Measurements from ENCODE around the gene CLEC14A.

CLEC14A gene

GRCh38 chr14:38225946-38226345 lies 29.9 kb downstream of the CLEC14A start:
- Histone ChIP-seq H3K27me3 (ENCODE audit: low read depth) (no peaks in the 10 kb centered on the region), H3K9me3 (no peaks in the 10 kb centered on the region), H3K36me3 (replicated peaks) (no peaks in the 10 kb centered on the region), H3K4me1 (no peaks in the 10 kb centered on the region), H3K4me3 (no peak overlapping the region)
- in situ Hi-C loops (cut with MboI; ENCODE audit: low sequenced_read_pairs) = no loop called here
- DNase-seq (ENCODE audit: low spot score in 2 of 2) = no peak

GRCh38 chr14:38224338-38224737 lies 31.6 kb downstream of the CLEC14A start:
- H3K4me3 ChIP-seq = no peak overlapping the region
- in situ Hi-C loops (cut with MboI; ENCODE audit: low sequenced_read_pairs) = no loop called here
- no peaks in the 10 kb centered on the region for H3K9me3 ChIP-seq
- DNase-seq (ENCODE audit: low spot score in 2 of 2) = no peak
- H3K27me3 ChIP-seq (ENCODE audit: low read depth) = no peaks in the 10 kb centered on the region
- H3K36me3 ChIP-seq (replicated peaks) = no peaks in the 10 kb centered on the region
- H3K4me1 ChIP-seq = no peaks in the 10 kb centered on the region

- in situ Hi-C loops (cut with MboI; ENCODE audit: low sequenced_read_pairs) = no loop called here
- H3K9me3 ChIP-seq = no peaks in the 10 kb centered on the region
- no peaks in the 10 kb centered on the region for H3K27me3 ChIP-seq (ENCODE audit: low read depth)
- H3K4me3 ChIP-seq = no peak overlapping the region
- H3K36me3 ChIP-seq (replicated peaks) = no peaks in the 10 kb centered on the region
- no peak for DNase-seq (ENCODE audit: low spot score in 2 of 2)
- no peaks in the 10 kb centered on the region for H3K4me1 ChIP-seq
Observed at GRCh38 chr14:38221077-38221476, 34.8 kb downstream of the CLEC14A start.

- Histone ChIP-seq H3K36me3 (replicated peaks) (no peaks in the 10 kb centered on the region), H3K27me3 (ENCODE audit: low read depth) (no peaks in the 10 kb centered on the region), H3K4me1 (no peaks in the 10 kb centered on the region), H3K9me3 (no peaks in the 10 kb centered on the region), H3K4me3 (no peak overlapping the region)
- no peak for DNase-seq (ENCODE audit: low spot score in 2 of 2)
- in situ Hi-C loops (cut with MboI; ENCODE audit: low sequenced_read_pairs) = no loop called here
Observed at GRCh38 chr14:38217553-38217952, 38.3 kb downstream of the CLEC14A start.

- Histone ChIP-seq H3K9me3 (no peaks in the 10 kb centered on the region), H3K4me3 (no peak overlapping the region), H3K27me3 (ENCODE audit: low read depth) (no peaks in the 10 kb centered on the region), H3K36me3 (replicated peaks) (no peaks in the 10 kb centered on the region), H3K4me1 (no peaks in the 10 kb centered on the region)
- in situ Hi-C loops (cut with MboI; ENCODE audit: low sequenced_read_pairs) = no loop called here
- DNase-seq (ENCODE audit: low spot score in 2 of 2) = no peak
Observed at GRCh38 chr14:38213001-38213400, 42.9 kb downstream of the CLEC14A start.

GRCh38 chr14:38212111-38212510 lies 43.8 kb downstream of the CLEC14A start:
- no peaks in the 10 kb centered on the region for H3K4me1 ChIP-seq
- H3K27me3 ChIP-seq (ENCODE audit: low read depth) = no peaks in the 10 kb centered on the region
- no peak overlapping the region for H3K4me3 ChIP-seq
- in situ Hi-C loops (cut with MboI; ENCODE audit: low sequenced_read_pairs) = no loop called here
- DNase-seq (ENCODE audit: low spot score in 2 of 2) = no peak
- H3K36me3 ChIP-seq (replicated peaks) = no peaks in the 10 kb centered on the region
- no peaks in the 10 kb centered on the region for H3K9me3 ChIP-seq

GRCh38 chr14:38211255-38211735 lies 44.6 kb downstream of the CLEC14A start:
- in situ Hi-C loops (cut with MboI; ENCODE audit: low sequenced_read_pairs) = no loop called here
- H3K27me3 ChIP-seq (ENCODE audit: low read depth) = no peaks in the 10 kb centered on the region
- no peak overlapping the region for H3K4me3 ChIP-seq
- no peaks in the 10 kb centered on the region for H3K4me1 ChIP-seq
- H3K9me3 ChIP-seq = no peaks in the 10 kb centered on the region
- DNase-seq (ENCODE audit: low spot score in 2 of 2) = no peak
- no peaks in the 10 kb centered on the region for H3K36me3 ChIP-seq (replicated peaks)

GRCh38 chr14:38210587-38211216 lies 45.2 kb downstream of the CLEC14A start:
- no peaks in the 10 kb centered on the region for H3K9me3 ChIP-seq
- DNase-seq (ENCODE audit: low spot score in 2 of 2) = no peak
- H3K36me3 ChIP-seq (replicated peaks) = no peaks in the 10 kb centered on the region
- no peaks in the 10 kb centered on the region for H3K27me3 ChIP-seq (ENCODE audit: low read depth)
- no peak overlapping the region for H3K4me3 ChIP-seq
- in situ Hi-C loops (cut with MboI; ENCODE audit: low sequenced_read_pairs) = no loop called here
- no peaks in the 10 kb centered on the region for H3K4me1 ChIP-seq

- in situ Hi-C loops (cut with MboI; ENCODE audit: low sequenced_read_pairs) = no loop called here
- no peaks in the 10 kb centered on the region for H3K27me3 ChIP-seq (ENCODE audit: low read depth)
- no peak for DNase-seq (ENCODE audit: low spot score in 2 of 2)
Observed at GRCh38 chr14:38209572-38210557, 46.0 kb downstream of the CLEC14A start.

GRCh38 chr14:38208618-38209562 lies 47.0 kb downstream of the CLEC14A start:
- DNase-seq (ENCODE audit: low spot score in 2 of 2) = no peak
- no peaks in the 10 kb centered on the region for H3K4me1 ChIP-seq
- in situ Hi-C loops (cut with MboI; ENCODE audit: low sequenced_read_pairs) = no loop called here
- no peaks in the 10 kb centered on the region for H3K36me3 ChIP-seq (replicated peaks)
- no peaks in the 10 kb centered on the region for H3K9me3 ChIP-seq
- no peaks in the 10 kb centered on the region for H3K27me3 ChIP-seq (ENCODE audit: low read depth)
- H3K4me3 ChIP-seq = no peak overlapping the region

More at GRCh38 chr14:38209572-38210557, 46.0 kb downstream of the CLEC14A start:
- Histone ChIP-seq H3K36me3 (replicated peaks) (no peaks in the 10 kb centered on the region), H3K9me3 (no peaks in the 10 kb centered on the region), H3K4me3 (no peak overlapping the region), H3K4me1 (no peaks in the 10 kb centered on the region)

GRCh38 chr14:38207736-38208617 lies 47.9 kb downstream of the CLEC14A start, which contains the start of gene SSTR1:
Gene SSTR1, plus strand, starts transcription at chr14:38207904. Its CDS starts 1,486 bp downstream, at chr14:38209390.
- H3K36me3 ChIP-seq (replicated peaks) = no peaks in the 10 kb centered on the region
- H3K27me3 ChIP-seq (ENCODE audit: low read depth) = no peaks in the 10 kb centered on the region
- in situ Hi-C loops (cut with MboI; ENCODE audit: low sequenced_read_pairs) = no loop called here
- H3K4me3 ChIP-seq = no peak within 1 kb of the TSS
- no peaks in the 10 kb centered on the region for H3K4me1 ChIP-seq
- H3K9me3 ChIP-seq = no peaks in the 10 kb centered on the region
- no peak for DNase-seq (ENCODE audit: low spot score in 2 of 2)

- H3K27me3 ChIP-seq (ENCODE audit: low read depth) = no peaks in the 10 kb centered on the region
- in situ Hi-C loops (cut with MboI; ENCODE audit: low sequenced_read_pairs) = no loop called here
- no peak for DNase-seq (ENCODE audit: low spot score in 2 of 2)
- H3K36me3 ChIP-seq (replicated peaks) = no peaks in the 10 kb centered on the region
- H3K9me3 ChIP-seq = no peaks in the 10 kb centered on the region
- no peak overlapping the region for H3K4me3 ChIP-seq
- no peaks in the 10 kb centered on the region for H3K4me1 ChIP-seq
Observed at GRCh38 chr14:38207377-38207735, 48.5 kb downstream of the CLEC14A start.
